ENCODE results near the gene XRCC3.

- TF ChIP-seq CTCF (IDR thresholded peaks at IDR 0.05; ENCODE audit: insufficient read depth, low read depth, low read length) (no peak), EZH2 (IDR thresholded peaks at IDR 0.05; ENCODE audit: insufficient read depth, low read length) (no peak)
Measured at GRCh38 chr14:103653805-103654204, 61.4 kb downstream of the XRCC3 start.
